SK-N-SH treated with all-trans-retinoic acid at 6 μM for 48 hours (cell line): Measurements from ENCODE around the gene ACTR3.

Experiments used
- SNAI2 ChIP-seq: fragments of 250-450 bp; sonication (Bioruptor Pico); IDR thresholded peaks from 2 replicates; pipeline ENCODE4 v1.5.0; 2020; ENCODE audit warnings: mild to moderate bottlenecking, moderate library complexity
- ZFP3 ChIP-seq: fragments of 250-450 bp; sonication (Bioruptor Pico); IDR thresholded peaks from 2 replicates; pipeline ENCODE4 v1.5.0; 2020; ENCODE audit warnings: mild to moderate bottlenecking, moderate library complexity
- TF ChIP-seq, protein P1 (sequence below): fragments of 250-450 bp; sonication (Bioruptor Pico); IDR thresholded peaks from 2 replicates; pipeline ENCODE4 v1.5.1; 2020; ENCODE audit warnings: low read depth, mild to moderate bottlenecking, moderate library complexity

- TF ChIP-seq SNAI2, result no peak
- TF ChIP-seq, protein P1, sequence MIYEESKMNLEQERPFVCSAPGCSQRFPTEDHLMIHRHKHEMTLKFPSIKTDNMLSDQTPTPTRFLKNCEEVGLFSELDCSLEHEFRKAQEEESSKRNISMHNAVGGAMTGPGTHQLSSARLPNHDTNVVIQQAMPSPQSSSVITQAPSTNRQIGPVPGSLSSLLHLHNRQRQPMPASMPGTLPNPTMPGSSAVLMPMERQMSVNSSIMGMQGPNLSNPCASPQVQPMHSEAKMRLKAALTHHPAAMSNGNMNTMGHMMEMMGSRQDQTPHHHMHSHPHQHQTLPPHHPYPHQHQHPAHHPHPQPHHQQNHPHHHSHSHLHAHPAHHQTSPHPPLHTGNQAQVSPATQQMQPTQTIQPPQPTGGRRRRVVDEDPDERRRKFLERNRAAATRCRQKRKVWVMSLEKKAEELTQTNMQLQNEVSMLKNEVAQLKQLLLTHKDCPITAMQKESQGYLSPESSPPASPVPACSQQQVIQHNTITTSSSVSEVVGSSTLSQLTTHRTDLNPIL (CRISPR knock-in tag), result no peak
- TF ChIP-seq ZFP3 (CRISPR knock-in tag), result no peak
Observed at GRCh38 chr2:113920996-113921395, 31.1 kb downstream of the ACTR3 start.
